HEK293T (cell line): Measurements from ENCODE around the gene NOTCH1.

ENCODE experiments used
- CTCF ChIA-PET: fragments of 350-600 bp; formaldehyde crosslinking; extraction: SDS; loops from one replicate; lab custom pipeline; 2021; ENCODE audit warnings: antibody characterized with exemption, inconsistent platforms; lab: Yijun Ruan, JAX
- POLR2A ChIA-PET: fragments of 350-600 bp; formaldehyde crosslinking; extraction: SDS; loops from one replicate; lab custom pipeline; 2020; ENCODE audit warnings: antibody characterized with exemption, inconsistent platforms; lab: Yijun Ruan, JAX
- DNase-seq: peaks from one replicate; pipeline ENCODE4 v3.0.0; 2012; ENCODE audit warnings: mixed read lengths; ENCODE audit errors: extremely low spot score
- ARNT ChIP-seq: fragments of 450-650 bp; IDR thresholded peaks from 2 replicates; pipeline ENCODE4 v1.6.1; 2017; ENCODE audit warnings: mild to moderate bottlenecking
- BHLHE40 ChIP-seq: fragments of 450-650 bp; IDR thresholded peaks from 2 replicates; pipeline ENCODE4 v1.6.1; 2016; ENCODE audit warnings: mild to moderate bottlenecking, moderate library complexity, borderline replicate concordance
- CTBP1 ChIP-seq: fragments of 450-650 bp; IDR thresholded peaks from 2 replicates; pipeline ENCODE4 v1.6.1; 2016; ENCODE audit warnings: borderline replicate concordance
- ELF4 ChIP-seq: fragments of 450-650 bp; IDR thresholded peaks from 2 replicates; pipeline ENCODE4 v1.6.1; 2017; ENCODE audit warnings: antibody characterized with exemption
- FOXA1 ChIP-seq: fragments of 450-650 bp; IDR thresholded peaks from 2 replicates; pipeline ENCODE4 v1.6.1; 2016; ENCODE audit warnings: mild to moderate bottlenecking
- FOXK2 ChIP-seq: fragments of 450-650 bp; IDR thresholded peaks from 2 replicates; pipeline ENCODE4 v1.6.1; 2016; ENCODE audit warnings: mild to moderate bottlenecking
- FOXM1 ChIP-seq: fragments of 450-650 bp; IDR thresholded peaks from 2 replicates; pipeline ENCODE4 v1.6.1; 2017; ENCODE audit warnings: mild to moderate bottlenecking, borderline replicate concordance
- HDGF ChIP-seq: fragments of 450-650 bp; IDR thresholded peaks from 2 replicates; pipeline ENCODE4 v1.6.1; 2017; ENCODE audit warnings: antibody characterized with exemption, borderline replicate concordance
- L3MBTL2 ChIP-seq: fragments of 450-650 bp; conservative IDR thresholded peaks from 2 replicates; pipeline ENCODE4 v1.6.1; 2016; ENCODE audit warnings: mild to moderate bottlenecking
- LEF1 ChIP-seq: fragments of 450-650 bp; IDR thresholded peaks from 2 replicates; pipeline ENCODE4 v1.6.1; 2017; ENCODE audit warnings: mild to moderate bottlenecking, borderline replicate concordance
- NFRKB ChIP-seq: fragments of 450-650 bp; IDR thresholded peaks from 2 replicates; pipeline ENCODE4 v1.6.1; 2016; ENCODE audit warnings: mild to moderate bottlenecking, moderate library complexity
- PKNOX1 ChIP-seq: fragments of 450-650 bp; IDR thresholded peaks from 2 replicates; pipeline ENCODE4 v1.6.1; 2016
- SP1 ChIP-seq: fragments of 450-650 bp; IDR thresholded peaks from 2 replicates; pipeline ENCODE4 v1.6.1; 2017
- SUZ12 ChIP-seq: fragments of 450-650 bp; IDR thresholded peaks from 2 replicates; pipeline ENCODE4 v1.6.1; 2016; ENCODE audit warnings: mild to moderate bottlenecking
- TARDBP ChIP-seq: fragments of 450-650 bp; IDR thresholded peaks from 2 replicates; pipeline ENCODE4 v1.6.1; 2016
- ZNF384 ChIP-seq: fragments of 450-650 bp; IDR thresholded peaks from 2 replicates; pipeline ENCODE4 v1.6.1; 2016

The NOTCH1 gene

GRCh38 chr9:136470792-136471469, 74.9 kb downstream of the NOTCH1 start:
- no peak for TF ChIP-seq HDGF
- TF ChIP-seq BHLHE40, result no peak
- TF ChIP-seq TARDBP, result no peak
- TF ChIP-seq L3MBTL2, result no peak
- TF ChIP-seq PKNOX1, result no peak
- TF ChIP-seq NFRKB, result no peak
- no peak for TF ChIP-seq LEF1
- TF ChIP-seq ELF4, result no peak
- no peak for TF ChIP-seq CTBP1
- TF ChIP-seq SUZ12, result no peak
- ChIA-PET CTCF (no interaction called here), POLR2A (no interaction called here)
- DNase-seq, result no peak

- POLR2A ChIA-PET, result no interaction called here
- no peak for TF ChIP-seq ZNF384
- TF ChIP-seq BHLHE40, result no peak
- TF ChIP-seq LEF1, result no peak
- TF ChIP-seq HDGF, result no peak
- TF ChIP-seq NFRKB, result no peak
- no peak for TF ChIP-seq ELF4
- TF ChIP-seq FOXA1, result no peak
- TF ChIP-seq L3MBTL2, result no peak
- TF ChIP-seq ARNT, result no peak
- no peak for TF ChIP-seq TARDBP
- TF ChIP-seq CTBP1, result no peak
- TF ChIP-seq FOXM1, result no peak
- no peak for TF ChIP-seq FOXK2
- no peak for TF ChIP-seq SUZ12
- no peak for TF ChIP-seq PKNOX1
- TF ChIP-seq SP1, result no peak
- DNase-seq, result no peak
- CTCF ChIA-PET, result interaction anchor here (0.6 kb wide), 1 partner anchor 161 kb away, joined by 3 read pairs; no protein-coding TSS in a partner anchor
Measured at GRCh38 chr9:136470356-136470755, 75.5 kb downstream of the NOTCH1 start.

GRCh38 chr9:136467766-136468165, 78.1 kb downstream of the NOTCH1 start:
- POLR2A ChIA-PET, result no interaction called here
- no peak for DNase-seq
- CTCF ChIA-PET, result no interaction called here
- no peak for TF ChIP-seq ARNT
- no peak for TF ChIP-seq PKNOX1
- TF ChIP-seq ZNF384, result no peak
- no peak for TF ChIP-seq TARDBP
- TF ChIP-seq FOXK2, result no peak
- no peak for TF ChIP-seq FOXM1
- no peak for TF ChIP-seq FOXA1
- TF ChIP-seq CTBP1, result no peak
- TF ChIP-seq ELF4, result no peak
- no peak for TF ChIP-seq SP1
- TF ChIP-seq SUZ12, result no peak
- TF ChIP-seq L3MBTL2, result no peak
- no peak for TF ChIP-seq NFRKB
- no peak for TF ChIP-seq BHLHE40
- no peak for TF ChIP-seq LEF1
- TF ChIP-seq HDGF, result no peak

GRCh38 chr9:136466155-136466541, 79.7 kb downstream of the NOTCH1 start:
- DNase-seq, result no peak
- TF ChIP-seq CTBP1 (no peak), L3MBTL2 (no peak), PKNOX1 (no peak), SUZ12 (no peak), FOXK2 (no peak), ELF4 (no peak)
- POLR2A ChIA-PET, result no interaction called here
- CTCF ChIA-PET, result no interaction called here

- no peak for DNase-seq
- ChIA-PET POLR2A (no interaction called here), CTCF (no interaction called here)
- no peak for TF ChIP-seq SP1
- no peak for TF ChIP-seq CTBP1
- TF ChIP-seq HDGF, result no peak
- TF ChIP-seq NFRKB, result no peak
- TF ChIP-seq ZNF384, result no peak
- no peak for TF ChIP-seq SUZ12
- no peak for TF ChIP-seq ELF4
Measured at GRCh38 chr9:136465500-136466154, 80.2 kb downstream of the NOTCH1 start.

GRCh38 chr9:136464241-136464640, 81.6 kb downstream of the NOTCH1 start:
- no peak for TF ChIP-seq TARDBP
- TF ChIP-seq NFRKB, result no peak
- no peak for TF ChIP-seq FOXK2
- no peak for TF ChIP-seq L3MBTL2
- no peak for TF ChIP-seq LEF1
- no peak for TF ChIP-seq BHLHE40
- TF ChIP-seq HDGF, result no peak
- no peak for TF ChIP-seq ZNF384
- TF ChIP-seq ARNT, result no peak
- TF ChIP-seq SUZ12, result no peak
- TF ChIP-seq FOXM1, result no peak
- no peak for TF ChIP-seq PKNOX1
- no peak for TF ChIP-seq CTBP1
- no peak for TF ChIP-seq SP1
- TF ChIP-seq ELF4, result no peak
- TF ChIP-seq FOXA1, result no peak
- POLR2A ChIA-PET, result no interaction called here
- DNase-seq, result no peak
- CTCF ChIA-PET, result no interaction called here
